HG03565 (cell line): Measurements from ENCODE around the gene CD2AP.

Experiments used
- ATAC-seq: cut with Tn5 transposase; IDR thresholded peaks from one replicate; pipeline ENCODE4 v1.9.1; 2021; ENCODE audit warnings: mild to moderate bottlenecking, moderate library complexity; ENCODE audit not compliant: unreplicated experiment

The CD2AP gene

DNA sequence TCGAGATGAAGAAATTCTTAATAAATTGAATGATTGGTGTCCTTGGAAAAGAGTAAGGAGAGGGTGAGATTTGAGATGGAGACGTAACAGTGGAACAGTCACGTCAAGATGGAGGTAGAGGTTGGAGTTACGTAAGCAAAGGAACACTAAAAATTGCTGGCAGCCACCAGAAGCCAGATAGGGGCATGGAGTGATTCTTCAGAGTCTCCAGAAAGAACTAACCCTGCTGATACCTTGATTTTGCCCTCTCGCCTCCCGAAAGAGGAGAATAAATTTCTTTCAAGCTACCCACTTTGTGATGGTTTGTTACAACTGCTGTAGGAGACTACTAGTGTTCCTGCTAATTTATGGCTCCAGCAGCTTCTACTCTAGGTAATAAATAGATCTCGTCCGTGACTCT is 17.6 kb downstream of the CD2AP start:
- no peak for ATAC-seq

DNA sequence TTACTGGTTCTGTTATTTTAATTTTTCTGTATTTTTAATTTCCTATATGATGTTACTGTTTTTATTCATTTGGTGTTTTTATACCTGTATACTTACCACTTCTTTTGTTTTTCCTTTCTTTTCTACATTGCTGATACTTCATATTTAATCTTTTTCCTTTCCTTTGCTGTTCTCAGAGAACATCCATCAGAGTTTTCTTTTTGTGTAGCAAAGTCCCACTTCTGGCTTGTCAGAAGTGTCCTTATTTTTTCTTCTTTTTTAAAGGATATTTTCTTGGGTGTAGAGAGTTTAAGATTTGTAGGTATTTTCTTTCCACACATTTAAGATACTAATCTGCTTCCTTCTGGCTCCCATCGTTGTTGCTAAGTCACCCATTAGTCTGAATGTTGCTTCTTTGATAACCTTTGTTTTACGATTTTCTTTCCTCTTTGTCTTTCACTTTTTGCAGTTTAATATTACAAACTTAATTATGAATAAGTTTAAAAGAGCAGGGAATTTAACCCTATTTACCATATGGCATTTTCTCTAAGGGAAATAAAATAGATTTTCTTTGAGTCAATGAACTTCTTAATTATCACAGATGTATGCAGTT is 18.5 kb downstream of the CD2AP start:
- no peak for ATAC-seq

DNA sequence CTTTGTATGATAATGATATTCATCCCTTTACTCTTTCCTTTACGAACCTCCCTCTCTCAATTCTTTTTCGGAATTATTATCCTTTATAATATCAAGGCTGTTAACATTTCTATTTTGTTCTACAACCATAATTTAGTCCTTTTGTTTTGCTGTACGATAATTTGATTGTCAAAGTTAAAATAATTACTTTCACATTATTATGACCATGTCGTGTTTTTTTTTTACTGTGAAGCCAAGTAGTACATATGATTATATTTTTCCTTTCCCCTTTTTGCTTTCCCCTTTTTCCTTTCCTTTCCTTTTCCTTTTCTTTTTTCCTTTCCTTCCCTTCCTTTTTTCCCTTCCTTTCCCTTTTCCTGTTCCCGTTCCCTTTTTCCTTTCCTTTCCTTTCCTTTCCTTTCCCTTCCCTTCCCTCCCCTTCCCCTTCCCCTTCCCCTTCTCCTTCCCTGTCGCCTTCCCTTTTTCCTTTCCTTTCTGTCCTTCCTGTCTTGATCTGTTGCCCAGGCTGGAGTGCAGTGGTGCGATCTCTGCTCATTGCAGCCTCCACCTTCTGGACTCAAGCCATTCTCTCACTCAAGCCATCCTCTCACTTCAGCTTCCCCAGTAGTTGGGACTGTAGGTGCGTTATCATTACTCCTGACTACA is 19.5 kb downstream of the CD2AP start:
- no peak for ATAC-seq

DNA sequence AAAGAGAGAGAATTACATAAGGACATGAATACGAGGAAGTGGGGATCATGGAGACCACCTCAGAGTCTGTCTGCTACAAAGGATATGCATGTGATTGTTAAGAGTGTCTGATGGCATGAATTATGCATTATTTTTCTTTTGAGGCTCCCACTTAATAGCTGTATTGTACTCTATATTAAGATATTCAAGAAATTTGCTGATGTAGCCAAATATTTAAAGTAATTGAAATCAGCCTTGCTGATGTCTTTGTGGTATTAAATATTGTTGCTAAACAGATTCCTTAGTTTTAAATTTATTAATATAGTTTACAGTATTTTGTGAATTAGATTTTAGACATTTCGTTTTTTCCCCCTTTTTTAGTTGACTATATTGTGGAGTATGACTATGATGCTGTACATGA is 25.3 kb downstream of the CD2AP start:
- ATAC-seq = no peak

DNA sequence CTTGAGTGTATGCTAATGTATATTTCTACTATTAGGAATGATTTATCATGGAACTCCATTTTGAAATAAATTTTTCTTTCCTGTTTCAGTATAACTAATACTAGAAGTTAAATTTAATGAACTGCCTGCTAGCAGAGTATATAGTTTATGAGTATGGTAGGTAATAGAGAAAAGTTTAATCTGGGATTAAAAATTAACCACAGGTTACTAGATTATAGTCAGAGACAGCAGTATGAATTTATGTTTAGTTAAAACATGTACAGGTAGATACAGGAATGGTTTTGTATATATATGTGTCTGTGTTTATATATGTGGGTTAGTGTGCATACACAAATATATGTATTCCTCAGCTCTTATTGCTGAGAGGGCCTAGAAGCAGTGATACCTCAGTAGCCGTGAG is 32.3 kb downstream of the CD2AP start:
- ATAC-seq = no peak

DNA sequence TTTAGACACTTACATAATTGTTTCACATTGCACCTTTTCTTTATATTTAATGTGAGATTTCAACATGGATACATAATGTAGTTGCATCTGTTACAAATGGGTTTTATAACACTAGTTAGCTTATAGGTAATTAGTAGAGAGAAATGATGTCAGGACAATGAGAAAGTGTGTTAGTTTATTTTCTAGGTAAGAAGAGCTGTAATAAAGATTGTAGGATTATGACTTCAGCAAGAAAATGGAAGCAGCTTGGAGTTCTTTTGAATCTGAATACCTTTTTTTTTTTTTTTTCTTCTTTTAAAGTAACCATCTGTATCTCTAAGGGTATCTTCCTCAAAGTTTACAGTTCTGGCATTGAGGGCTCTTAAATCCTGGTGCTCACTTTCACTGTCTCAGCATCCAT is 35.3 kb downstream of the CD2AP start:
- ATAC-seq = no peak

DNA sequence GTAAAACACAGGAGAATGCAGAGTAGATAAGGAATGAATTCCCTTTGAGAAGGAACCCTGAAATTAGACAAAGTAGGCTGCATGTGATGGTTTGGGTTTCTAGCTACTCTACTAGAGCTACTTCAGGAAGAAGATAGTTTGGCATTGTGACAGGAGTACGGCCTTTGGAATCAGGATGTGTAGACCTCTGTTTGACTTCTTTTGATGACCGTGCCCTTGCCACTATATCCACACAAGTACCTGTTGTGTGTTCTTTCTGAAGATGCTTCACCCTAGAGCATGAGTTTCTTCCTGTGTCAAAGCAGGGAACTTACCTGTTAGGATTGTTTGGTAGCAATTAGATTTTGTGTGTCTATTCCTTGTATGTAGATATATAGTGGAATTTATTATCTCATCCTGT is 41.7 kb downstream of the CD2AP start:
- no peak for ATAC-seq

DNA sequence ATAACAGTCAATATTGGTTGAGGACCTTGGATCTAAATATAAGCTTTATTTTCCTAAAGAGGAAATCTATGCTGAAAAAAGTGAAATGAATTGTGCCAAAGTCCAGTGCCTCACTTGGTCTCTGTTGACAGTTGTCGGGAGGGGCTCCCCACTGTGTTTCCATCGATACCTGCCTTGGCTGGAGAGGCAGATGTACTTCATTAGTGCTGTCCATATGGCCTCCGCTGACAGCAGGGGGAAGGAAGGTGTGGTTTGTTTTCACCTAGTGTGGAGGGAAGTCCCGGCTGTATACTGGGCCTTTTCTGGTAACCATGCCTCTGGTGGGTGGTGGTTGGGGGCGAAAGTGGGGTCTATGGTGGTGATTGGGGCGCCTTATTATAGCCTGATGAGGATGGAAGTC is 42.7 kb downstream of the CD2AP start:
- ATAC-seq = no peak

DNA sequence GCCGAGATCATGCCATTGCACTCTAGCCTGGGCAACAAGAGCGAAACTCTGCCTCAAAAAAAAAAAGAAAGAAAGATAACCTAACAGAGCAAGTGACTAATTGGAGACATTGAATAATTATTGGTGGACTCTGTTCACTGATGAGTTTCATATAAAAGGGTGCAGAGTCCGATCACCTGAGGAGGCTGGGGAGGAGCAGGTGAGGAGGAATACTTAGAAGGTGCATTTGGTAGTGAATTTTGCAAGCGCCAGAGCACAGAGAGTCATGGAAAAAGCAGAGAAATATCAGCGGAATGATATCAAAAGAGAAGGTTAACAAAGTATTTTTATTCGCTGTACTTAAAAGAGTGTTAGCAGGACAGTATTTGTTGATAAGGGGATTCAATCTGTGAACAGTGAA is 44.4 kb downstream of the CD2AP start:
- ATAC-seq = no peak

DNA sequence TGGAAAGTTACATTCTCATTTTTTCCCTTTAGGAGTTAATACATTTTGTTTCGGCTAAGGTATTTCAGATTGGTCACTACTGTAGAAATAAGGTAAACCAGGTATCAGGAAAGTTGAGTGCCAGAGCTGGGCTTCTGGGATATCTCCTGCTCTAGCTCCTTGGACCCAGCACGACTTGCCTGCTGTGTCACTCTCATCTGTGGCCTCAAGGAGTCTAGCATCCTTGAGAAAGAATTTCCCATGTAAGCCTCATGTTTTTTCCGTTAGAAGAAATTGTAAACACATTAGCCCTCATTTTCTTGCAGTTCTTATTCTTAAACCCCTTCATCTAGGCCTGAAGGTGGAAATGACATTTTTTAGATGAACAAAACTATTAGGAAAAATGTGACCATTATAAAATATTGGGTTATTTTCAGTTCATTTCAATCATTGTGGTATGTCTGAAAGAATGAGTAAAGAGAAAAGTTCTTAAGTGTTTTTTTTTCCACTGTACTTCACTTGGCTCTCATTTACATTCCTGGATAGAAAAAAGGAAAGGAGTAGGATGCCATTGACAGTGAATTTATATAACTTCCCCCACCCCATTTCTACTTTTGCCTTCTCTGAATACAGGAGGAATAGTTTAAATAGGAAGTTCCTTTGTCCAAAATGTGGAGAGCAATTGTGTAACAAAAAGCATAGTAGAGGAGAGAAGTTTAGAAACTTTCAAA is 46.7 kb downstream of the CD2AP start:
- no peak for ATAC-seq

DNA sequence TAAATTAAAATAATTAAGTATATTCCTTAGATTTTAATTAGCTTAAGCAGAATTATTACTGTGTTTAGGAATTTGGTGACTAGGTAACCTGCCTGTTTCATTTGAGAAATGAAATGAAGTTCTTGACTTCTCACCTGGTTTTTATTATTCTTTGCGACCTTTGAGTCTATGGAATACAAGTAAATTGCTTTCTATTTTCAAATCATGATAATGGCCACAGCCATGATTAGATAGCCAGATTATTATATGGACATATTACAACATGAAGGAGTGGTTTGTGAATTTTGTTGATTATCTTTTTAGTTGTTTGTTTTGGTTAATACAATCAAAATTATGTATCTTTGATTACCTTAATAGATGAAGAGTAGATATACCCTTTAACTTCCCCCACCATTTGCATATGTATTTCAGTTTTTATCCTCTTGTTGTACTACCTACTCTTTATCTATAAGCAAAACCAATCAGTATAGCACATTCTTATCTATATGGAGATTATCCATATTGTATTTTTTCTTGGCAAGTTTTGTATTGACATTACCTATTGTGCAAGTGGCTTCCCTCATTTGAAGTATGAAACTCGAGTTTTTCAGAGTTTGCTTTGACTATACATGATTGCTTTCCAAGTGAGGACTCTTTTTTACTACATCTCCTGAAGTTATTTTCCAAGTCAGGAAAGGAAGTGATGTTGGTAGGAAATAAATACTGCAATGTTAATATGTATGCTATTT is 47.9 kb downstream of the CD2AP start:
- no peak for ATAC-seq

DNA sequence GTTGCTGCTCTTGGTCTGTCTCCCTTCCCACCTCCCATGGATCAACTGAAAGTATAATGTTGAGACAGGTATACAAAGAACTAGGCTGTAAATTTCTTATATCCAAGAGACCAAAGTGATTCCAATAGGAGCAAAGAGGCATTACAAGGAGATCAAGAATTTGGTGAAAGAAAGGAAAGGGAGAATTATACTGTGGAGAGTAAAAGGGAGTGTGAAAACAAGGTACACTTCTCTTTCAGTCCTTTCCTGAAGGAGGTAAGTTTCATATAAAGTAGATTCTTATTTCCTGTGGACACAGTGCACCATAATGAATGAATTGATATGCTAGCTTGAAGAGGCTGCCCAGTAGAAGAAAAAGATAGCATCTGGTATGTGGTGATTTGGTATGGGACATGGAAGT is 49.7 kb downstream of the CD2AP start:
- ATAC-seq = no peak

DNA sequence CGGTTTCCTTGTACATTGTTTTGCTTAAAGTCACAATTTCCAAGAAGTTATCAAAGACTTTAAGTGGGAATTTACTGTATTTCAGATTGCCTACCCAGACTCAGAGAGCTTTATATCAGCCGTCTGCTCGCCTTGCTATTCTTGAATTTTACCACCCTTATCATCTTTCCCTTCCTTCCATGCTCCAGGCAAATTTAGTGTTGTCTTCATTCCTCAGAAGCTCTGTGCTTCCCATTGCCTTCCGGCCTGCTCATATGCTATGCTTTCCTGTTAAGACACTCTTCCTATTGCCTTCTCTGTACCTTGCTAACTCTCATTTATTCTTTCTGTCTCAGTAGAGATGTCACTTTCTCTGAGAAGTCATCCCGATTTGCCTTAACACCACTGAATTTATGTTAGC is 52.1 kb downstream of the CD2AP start:
- no peak for ATAC-seq

DNA sequence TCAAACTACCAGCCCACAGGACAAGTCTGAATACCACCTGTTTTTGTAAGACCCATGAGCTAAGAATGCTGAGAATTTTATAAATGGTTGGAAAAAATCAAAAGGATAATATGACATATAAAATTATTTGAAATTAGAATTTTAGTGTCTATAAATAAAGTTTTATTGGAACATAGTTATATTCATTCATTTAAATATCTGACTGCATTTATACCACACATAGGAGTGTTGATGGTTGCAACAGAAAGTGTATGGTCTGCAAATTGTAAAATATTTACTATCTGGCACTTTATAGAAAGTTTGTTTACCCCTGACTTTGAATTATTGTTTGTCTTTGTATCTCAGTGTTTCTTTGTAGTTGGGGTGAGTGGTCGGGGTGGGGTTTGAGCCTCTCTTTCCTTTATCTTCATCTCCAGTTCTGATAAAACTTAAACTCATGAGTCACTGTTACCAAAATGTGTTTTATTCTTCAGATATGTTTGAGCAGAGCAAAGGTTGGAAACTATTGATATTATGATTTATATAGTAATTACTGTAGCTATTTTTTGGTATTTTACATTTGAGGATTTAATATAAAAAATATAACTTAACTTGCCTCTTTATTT is 55.5 kb downstream of the CD2AP start:
- no peak for ATAC-seq

DNA sequence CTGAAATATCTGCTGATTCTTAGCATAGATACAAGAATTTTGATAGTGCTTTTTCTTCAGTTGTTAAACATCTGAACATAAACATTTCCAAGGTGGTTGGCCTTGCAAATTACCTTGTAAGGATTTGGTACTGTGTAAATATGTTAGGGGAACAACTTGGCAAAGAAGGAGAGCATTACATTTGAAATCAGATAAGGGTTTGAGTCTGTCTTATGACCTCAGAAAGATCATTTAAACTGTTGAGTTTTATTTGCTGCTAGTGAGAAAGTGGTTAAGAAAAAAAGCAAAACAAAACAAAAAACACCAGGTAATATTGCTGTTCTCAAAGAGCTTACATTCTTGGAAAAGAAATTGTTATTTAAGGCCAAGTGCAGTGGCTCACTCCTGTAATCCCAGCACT is 56.5 kb downstream of the CD2AP start:
- no peak for ATAC-seq

DNA sequence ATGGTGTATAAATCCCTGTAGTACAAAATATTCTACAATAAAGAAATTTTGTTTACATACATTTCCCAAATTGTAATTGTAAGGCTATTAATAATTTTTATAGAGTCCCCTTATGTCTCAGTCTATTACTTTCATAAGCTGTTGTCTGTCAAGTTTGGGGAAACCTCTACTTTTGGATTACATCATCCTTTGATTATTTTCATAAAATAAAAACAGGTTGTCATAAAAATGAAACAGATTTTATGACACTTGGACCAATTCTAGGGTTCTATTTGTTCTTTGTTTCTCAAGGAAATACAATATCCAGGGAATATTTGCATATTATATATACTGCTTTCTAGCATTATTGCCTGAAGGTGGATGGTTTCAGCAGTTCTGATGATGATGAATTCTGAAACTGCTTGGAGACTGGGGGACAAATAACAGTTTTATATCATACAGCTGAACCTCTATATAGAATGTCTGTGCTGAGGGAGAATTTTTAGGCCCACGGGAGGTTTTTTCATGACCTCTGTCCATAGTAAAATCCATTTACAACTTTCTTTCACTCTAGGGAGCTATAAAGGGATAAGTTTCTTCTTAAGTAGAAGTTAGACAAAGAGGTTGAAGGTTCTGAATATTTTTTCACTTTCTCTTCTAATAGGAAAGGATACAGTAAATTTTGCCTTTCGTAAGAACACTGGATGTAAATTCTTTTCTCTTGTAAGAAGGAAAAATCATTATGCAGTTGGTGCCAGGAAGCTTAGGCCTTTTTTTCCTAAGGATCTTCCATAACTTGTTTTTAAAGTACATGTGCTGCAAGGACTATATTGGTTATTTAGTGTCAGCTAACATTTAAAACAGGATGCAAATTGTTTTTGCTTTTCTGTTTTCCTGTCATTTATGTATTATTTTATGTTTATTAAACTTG is 58.0 kb downstream of the CD2AP start:
- peak; percentile 43 for ATAC-seq

DNA sequence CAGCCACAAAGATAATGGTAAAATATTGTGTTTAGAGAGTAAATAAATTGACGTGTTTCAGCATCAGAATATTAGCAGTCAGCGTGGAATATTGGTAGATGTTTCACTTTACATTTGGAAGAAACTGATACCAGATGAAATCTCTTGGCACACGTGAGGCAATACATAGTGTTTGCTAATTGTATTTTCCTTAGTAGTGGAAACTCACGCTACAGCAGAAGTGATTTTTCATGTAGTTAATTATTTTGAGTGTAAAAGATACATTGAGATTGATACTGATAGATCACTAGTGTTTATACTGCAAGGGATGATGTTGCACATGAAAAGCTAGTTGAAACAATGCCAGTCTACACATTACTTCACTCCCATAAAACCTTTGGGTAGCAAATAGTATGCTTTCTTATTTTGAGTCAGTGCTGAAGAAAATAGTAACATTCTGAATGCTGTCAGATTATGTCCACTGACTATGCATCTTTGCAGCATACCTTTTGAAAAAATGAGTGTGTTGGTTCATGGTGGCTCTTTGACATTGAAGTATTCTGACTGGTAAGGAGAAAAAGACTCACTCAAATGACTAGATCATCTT is 59.3 kb downstream of the CD2AP start:
- ATAC-seq = peak; percentile 58

DNA sequence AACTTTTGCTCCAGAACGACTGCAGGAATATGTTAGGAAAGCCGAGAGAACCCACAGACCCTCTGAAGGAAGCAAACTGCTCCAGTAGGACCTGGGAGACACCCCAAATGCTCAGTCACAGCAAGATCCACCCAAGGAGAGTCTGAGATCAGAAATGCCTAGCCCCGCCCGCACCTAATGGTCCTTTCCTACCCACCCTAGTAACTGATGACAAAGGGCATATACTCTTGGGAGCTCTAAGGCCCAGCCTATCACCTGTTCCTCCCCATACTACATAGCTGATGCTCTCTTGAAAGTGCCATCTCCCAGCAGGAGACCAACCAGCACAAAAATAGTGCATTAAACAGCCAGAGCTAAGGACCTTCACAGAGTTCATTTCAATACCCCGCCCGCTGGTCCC is 67.6 kb downstream of the CD2AP start:
- no peak for ATAC-seq

DNA sequence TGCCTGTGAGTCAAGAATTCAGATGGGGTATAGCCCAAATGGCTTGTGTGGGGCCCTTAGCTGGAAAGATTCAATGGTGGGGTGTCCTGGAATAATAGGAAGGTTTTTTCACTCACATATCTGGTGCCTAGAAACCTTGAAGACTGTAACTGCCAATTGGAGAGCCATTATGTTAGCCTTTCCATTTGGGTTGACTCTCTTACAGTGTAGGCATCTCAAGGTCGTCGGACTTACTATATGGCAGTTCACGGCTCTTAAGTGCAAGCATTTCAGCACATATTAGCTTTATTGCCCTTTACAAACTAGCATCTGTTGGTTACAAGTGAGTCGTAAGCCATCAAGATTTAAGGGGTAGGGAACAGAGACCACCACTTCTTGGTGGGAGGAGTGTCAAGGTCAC is 74.1 kb downstream of the CD2AP start:
- ATAC-seq = no peak

DNA sequence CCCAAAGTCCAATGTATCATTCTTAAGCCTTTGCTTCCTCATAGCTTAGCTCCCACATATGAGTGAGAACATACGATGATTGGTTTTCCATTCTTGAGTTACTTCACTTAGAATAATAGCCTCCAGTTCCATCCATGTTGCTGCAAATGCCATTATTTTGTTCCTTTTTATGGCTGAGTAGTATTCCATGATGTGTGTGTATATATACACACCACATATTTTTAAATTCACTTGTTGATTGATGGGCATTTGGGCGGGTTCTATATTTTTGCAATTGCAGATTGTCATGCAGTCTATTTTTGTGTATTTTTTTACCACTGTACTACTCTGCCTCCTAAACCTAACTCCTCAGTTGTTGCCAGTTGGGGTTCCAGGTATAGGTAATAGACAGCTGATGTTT is 74.7 kb downstream of the CD2AP start:
- ATAC-seq = no peak
